Left ventricle myocardium superior (tissue), 1 donor: Measurements from ENCODE around the gene FYB1. TPM values are rescaled to one million over a fixed set of nuclear protein-coding genes. Genes with fewer than 3 reads are reported as not detected.

ENCODE experiments used
- ATAC-seq: fragments of 200-7000 bp; cut with Tn5 transposase; one replicate; pipeline ENCODE4 v1.9.1; 2020; ENCODE audit warnings: mild to moderate bottlenecking, moderate library complexity
- DNase-seq: peaks from one replicate; pipeline ENCODE4 v3.0.0-alpha.2; 2020
- intact Hi-C: fragments of 100-400 bp; cut with micrococcal nuclease; formaldehyde crosslinking; loops from one replicate; pipeline ENCODE4 v1.11.0; 2022
- total RNA-seq: library from RNA; stranded (reverse); fragmentation: NEBNext Ultra II Directional; extraction: Animal tissue kit (Norgen Biotek cat#: 25700); gene quantifications from one replicate; pipeline ENCODE4 v1.2.1, GENCODE V29; 2021
- donor health status: DM: no; HTN: yes; CAD: no; lungs with severe emphysema.

The FYB1 gene
- total RNA-seq, 1 donor from 2014 or later, result 5.8 TPM

- ATAC-seq (no peak), DNase-seq (no peak)
- intact Hi-C loops, result loop anchor here (10.0 kb wide), 1 partner anchor 351 kb away; no protein-coding TSS in a partner anchor
These were observed 5.7 kb downstream of the FYB1 start for GRCh38 chr5:39213447-39214207.

DNA sequence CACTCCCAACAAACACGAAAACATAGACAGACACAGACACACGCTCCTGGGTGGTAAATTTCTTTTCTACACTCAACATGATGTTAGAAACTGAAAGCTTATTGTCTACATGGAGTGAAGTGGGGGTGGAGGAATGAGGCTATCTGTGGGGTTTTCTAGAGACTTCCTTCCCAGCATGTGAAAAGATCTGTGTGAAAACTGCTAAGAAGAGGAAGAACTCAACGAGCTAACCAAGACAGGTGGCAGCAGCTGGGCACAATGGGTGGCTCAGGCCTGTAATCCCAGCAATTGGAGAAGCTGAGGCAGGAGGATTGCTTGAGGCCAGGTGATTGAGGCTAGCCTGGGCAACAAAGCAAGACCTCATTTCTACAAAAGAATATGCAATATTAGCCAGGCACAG is 7.6 kb downstream of the FYB1 start:
- intact Hi-C loops, result loop anchor here (10.0 kb wide), 1 partner anchor 353 kb away; no protein-coding TSS in a partner anchor
- ATAC-seq (no peak), DNase-seq (no peak)

DNA sequence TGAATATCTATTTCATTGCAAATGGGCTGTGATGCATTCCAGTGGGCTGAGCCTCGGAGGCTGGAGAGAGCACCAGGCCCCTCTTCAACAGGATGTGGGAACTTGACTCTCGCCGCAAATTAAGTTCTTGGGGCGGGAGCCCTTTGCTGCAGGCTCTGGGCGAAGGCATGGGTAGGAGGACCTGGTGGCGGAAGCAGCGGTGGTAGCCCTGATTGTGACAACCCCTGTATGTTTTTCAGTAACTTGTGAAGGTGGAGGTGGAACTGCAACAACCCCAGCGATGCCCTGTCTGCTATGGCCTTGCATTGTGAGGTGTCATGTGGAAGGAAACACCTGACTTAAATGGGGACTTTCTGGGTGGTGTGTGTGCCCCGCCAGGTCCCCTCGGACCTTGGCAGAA is 9.4 kb downstream of the FYB1 start:
- DNase-seq, result peak; percentile 37
- intact Hi-C loops, result loop anchor here (10.0 kb wide), 1 partner anchor 355 kb away; no protein-coding TSS in a partner anchor
- ATAC-seq, result peak; percentile 13

DNA sequence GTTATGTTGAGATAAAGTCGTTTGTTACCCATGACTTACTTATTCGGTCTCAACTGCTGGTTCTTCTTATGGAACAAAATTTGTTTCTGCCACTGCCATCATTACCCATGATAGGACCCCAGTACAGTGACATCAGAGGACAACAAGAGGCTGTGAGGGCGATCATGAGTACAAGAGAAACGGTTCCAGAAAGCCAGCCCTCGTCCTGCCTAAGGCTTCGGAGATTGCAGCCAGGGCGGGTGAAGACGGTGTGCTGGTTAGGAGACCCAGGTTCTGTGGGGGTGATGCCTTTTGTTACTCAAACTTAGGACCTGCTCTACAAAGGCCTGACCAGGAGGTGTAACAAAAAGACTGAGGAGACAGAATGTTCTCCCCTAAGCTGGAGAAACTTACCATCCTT is 10.9 kb downstream of the FYB1 start:
- intact Hi-C loops, result no loop called here
- ATAC-seq (no peak), DNase-seq (no peak)

- ATAC-seq (no peak), DNase-seq (no peak)
- intact Hi-C loops, result no loop called here
These were observed 11.9 kb downstream of the FYB1 start for GRCh38 chr5:39207345-39208045.

- DNase-seq, result no peak
- intact Hi-C loops, result no loop called here
- ATAC-seq, result no peak
These were observed 12.6 kb downstream of the FYB1 start for GRCh38 chr5:39206630-39207321.

DNA sequence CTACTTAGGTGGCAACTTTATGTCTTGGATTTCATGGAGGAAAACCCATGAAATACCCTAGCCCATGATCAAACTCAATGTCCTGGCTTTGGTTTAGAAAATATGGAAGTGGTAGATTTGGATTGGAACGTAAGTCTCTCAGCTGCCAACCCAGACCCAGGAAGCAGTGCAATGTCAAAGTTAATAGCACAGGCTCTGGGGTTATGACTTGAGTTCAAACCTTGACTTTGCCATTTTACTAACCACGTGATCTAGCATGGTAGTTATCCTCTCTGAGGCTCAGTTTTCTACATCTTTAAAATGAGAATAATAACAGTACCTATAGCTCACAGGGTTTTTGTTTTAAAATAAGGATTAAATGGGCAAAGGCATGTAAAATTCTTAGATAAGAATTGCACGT is 13.8 kb downstream of the FYB1 start:
- ATAC-seq, result no peak
- intact Hi-C loops, result no loop called here
- no peak for DNase-seq

- ATAC-seq (no peak), DNase-seq (no peak)
- intact Hi-C loops, result no loop called here
These were observed 15.4 kb downstream of the FYB1 start for GRCh38 chr5:39203951-39204350.

- DNase-seq (no peak), ATAC-seq (no peak)
- intact Hi-C loops, result no loop called here
These were observed 16.0 kb downstream of the FYB1 start for GRCh38 chr5:39203275-39203922.

- DNase-seq (no peak), ATAC-seq (no peak)
- intact Hi-C loops, result no loop called here
These were observed 16.6 kb downstream of the FYB1 start for GRCh38 chr5:39202597-39203274.

- intact Hi-C loops, result no loop called here
These were observed 17.4 kb downstream of the FYB1 start for GRCh38 chr5:39201781-39202596.

DNA sequence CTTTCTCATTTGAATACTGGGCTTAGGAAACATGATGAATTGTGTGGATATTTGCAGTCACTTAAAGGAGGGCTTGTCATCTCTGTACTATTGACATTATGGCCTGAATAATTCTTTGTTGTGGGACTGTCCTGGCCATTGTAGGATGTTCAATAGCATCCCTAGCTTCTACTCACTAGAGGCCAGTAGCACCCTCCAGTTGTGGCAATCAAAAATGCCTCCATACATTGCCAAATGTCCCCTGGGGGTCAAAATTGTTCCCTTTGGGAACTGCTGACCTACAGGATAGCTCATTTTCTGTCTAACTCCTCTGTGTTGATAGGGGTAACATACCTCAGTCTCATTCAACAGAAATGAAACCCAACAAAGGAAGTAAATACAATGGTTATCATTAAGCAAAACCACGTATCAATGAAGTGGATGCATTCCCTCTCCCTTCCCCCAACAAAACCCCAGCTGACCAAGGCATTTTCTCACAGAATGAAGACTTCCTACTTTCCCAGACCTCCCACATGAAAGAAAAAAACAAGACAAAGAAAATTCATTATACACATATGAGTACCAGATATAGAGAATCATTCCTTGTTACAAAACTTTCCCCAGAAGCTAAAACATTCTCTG is 18.1 kb downstream of the FYB1 start:
- intact Hi-C loops, result no loop called here
- DNase-seq, result no peak
- ATAC-seq, result no peak

More at GRCh38 chr5:39201781-39202596, 17.4 kb downstream of the FYB1 start:
- DNase-seq (no peak), ATAC-seq (no peak)

DNA sequence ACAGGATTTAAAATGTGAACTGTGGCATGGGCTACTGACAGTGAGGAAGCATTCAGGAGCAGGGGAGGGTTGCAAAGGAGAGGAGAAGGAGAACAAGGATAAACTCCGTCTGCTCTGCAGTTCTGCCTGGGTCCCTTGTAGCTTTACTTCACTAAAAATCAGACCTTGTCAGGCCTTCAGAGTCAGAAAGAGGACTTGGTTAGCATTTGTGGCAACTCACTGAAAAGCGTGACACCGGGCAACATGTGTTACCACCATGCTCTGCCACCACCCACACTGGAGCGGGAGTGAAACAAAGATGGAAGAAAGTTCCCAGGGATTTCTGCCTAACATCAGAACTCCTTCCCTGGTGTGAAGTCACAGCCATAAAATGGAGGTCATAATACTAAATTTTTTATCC is 19.3 kb downstream of the FYB1 start:
- DNase-seq (no peak), ATAC-seq (no peak)
- intact Hi-C loops, result no loop called here

GRCh38 chr5:39199335-39199734 is 20.0 kb downstream of the FYB1 start:
- DNase-seq (no peak), ATAC-seq (no peak)
- intact Hi-C loops, result no loop called here

DNA sequence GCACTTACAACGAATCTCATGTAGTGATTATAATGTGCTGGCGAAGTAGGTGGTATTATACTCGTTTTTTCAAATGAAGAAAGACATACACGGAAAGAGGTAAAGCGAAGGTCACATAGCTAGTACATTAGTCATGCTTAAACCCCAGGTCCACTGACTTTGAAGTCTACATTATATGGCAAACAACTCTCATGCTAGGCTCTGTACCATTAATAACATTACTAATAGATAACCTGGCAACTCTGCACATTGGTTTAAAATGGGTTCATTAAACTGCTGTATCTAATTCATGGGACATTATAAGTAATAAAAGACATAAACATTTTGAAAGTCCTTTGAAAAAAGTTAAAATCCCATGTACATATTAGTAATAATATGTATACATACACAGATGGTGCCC is 21.2 kb downstream of the FYB1 start:
- intact Hi-C loops, result no loop called here
- no peak for ATAC-seq
- no peak for DNase-seq

DNA sequence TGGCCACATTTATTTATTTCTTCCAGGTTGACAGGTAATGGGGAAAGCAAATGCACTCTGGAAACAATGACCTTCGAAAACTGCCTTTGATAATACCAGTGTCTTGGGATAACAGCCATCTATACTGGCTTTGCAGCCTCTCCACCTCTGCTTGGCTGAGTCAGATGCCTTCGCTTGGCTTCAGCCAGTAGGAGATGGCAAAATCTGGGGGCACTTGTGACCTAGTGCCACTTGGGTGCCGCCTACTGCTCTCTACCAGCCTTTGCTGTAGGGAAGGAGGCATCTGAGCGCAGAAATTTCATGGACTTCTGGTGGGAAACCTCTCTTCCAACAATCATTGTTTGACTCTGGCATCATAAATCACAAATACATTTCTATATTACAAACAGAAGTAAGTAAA is 21.8 kb downstream of the FYB1 start:
- no peak for ATAC-seq
- no peak for DNase-seq
- intact Hi-C loops, result no loop called here

- intact Hi-C loops, result no loop called here
- DNase-seq, result no peak
- ATAC-seq, result no peak
These were observed 24.1 kb downstream of the FYB1 start for GRCh38 chr5:39195198-39195826.
